GM19328 (cell line): ENCODE data around the gene BMPR2.
"Not testable (repeated sequence)": the region's sequence is repeated elsewhere in the genome, so short reads cannot be mapped to it uniquely, and the experiment has no call there.

Experiments
- ATAC-seq: cut with Tn5 transposase; IDR thresholded peaks from one replicate; pipeline ENCODE4 v1.9.1; 2021; ENCODE audit warnings: mild to moderate bottlenecking, moderate library complexity; ENCODE audit not compliant: unreplicated experiment

The BMPR2 gene

DNA sequence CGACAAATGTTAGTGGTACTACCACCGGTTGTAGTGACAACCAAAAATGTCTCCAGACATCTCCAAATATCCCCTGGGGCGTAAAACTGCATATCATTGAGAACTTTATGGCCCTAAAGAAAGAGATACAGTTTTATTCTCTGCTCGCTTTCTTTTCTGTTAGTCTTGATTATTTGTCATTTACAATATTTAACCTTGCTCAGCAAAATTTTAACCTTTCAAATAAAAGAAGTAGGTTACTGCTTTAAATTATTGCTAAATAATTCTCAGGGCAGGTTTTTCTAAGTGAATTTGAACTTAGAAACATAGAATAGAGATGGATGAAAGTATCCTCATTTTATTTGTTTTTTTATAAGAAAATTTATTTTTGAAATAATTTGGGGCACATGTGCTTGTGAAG, 67.9 kb downstream of the BMPR2 start:
- no peak for ATAC-seq

DNA sequence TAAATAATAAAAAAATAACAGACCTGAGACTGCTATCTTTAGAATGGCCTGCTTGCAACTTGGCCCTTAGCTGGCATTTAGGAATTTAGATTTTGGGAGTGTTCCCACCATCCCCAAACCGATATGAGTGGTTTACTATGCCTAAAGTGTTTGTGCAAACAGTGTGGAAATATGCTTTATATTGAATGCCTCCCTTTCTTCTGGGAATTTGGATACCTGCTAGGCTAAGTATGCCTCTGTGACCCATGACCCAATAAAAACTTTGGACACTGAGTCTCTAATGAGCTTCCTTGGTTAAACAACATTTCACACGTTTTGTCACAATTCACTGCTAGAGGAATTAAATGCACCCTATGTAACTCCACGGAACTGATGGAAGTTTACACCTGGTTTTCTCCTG, 73.2 kb downstream of the BMPR2 start:
- ATAC-seq: no peak

DNA sequence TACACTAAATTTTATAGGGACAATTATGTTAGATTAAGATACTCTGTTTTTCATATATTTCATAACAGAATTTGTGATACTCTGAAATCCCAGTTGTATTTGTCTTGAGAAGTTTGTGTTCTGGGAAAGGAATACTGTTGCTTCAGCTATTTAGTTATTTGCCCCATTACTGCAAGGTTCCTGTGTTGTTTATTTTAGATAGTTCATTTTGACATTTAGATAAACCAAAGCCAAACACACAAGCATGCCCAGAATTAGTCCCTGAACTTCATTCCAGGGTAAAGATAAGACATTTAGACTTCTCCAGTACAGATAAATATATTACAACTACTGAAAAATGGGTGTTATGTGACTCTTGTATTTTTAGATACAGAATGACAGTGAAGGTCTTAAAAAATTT, 74.7 kb downstream of the BMPR2 start:
- no peak for ATAC-seq

DNA sequence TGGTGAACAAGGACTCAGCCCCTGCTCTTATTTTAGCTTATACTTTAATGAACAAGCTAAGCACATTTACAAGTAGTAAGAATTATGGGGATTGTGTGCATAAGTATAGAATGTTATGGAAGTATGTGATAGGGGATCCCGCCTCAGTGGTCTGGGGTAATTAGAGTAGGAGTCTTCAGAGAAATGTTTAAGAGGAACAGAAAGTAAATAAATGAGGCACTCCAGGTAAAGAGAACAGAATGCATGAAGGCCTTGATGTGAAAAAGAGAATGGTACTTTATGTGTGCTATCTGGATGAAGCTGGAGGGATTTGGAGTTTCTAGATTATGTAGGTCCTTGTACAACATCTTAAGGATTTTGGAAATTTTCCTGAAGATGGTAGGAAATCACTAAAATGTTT, 76.6 kb downstream of the BMPR2 start:
- no peak for ATAC-seq

DNA sequence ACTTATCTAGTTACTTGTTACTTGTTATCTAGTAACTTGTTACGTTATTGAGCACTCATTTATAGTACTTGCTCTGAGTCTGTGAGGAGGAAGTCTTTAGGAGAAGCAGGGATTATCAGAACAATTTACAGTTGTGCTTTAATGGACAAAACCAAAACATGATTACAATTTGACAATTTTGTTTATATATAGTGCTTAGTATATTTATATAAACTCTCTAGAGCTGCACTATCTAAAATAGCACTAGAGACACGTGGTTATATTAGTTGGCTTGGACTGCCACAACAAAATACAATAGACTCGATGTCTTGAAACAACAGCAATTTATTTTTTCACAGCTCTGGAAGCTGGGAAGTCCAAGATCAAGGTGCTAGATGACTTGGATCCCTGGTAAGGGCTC, 78.4 kb downstream of the BMPR2 start:
- no peak for ATAC-seq

DNA sequence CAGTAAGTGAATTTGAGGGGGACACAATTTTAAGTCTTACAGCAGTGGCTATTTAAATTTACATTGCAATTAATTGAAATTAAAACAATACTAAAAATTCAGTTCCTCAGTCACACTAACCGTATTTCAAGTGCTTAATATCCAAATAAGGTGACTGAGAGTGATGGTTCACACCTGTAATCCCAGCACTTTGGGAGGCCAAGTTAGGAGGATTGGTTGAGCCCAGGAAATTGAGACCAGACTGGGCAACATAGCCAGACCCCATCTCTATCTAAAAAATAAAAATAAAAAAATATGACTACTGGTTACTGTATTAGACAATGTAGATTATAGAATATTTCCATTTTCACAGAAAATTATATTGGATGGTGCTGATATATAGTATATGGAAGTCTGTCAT, 79.0 kb downstream of the BMPR2 start:
- no peak for ATAC-seq

DNA sequence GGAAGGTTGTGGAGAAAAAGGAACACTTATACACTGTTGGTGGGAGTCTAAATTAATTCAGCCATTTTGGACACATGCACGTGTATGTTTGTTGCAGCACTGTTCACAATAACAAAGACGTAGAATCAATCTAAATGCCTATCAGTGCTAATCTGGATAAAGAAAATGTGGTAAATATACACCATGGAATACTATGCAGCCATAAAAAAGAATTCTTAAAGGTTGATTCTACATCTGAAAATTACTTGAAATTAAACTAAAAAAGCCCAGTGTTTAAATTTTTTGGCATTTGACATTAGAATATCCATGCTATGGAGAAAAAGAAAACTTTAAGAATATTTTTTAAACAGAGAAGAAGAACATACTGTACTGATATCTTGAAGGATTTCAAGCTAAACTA, 84.0 kb downstream of the BMPR2 start:
- no peak for ATAC-seq

DNA sequence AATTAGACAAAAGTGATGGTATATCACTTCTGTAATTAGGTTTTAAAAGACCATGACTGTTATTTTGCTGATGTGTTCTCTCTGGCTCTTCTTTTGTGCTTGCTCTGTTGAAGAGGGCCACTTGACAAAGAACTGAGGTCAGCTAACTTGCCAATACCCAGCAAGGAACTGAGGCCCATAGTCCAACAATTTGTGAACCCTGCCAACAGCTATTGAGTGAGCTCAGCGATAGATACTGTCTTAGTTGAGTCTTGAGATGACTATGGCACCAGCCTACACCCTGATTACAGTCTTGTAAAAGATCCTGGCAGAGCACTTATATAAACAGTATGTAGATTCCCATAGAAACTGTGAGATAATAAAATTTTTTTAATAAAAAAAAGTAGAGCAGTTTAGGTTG, 103.0 kb downstream of the BMPR2 start:
- ATAC-seq: no peak

DNA sequence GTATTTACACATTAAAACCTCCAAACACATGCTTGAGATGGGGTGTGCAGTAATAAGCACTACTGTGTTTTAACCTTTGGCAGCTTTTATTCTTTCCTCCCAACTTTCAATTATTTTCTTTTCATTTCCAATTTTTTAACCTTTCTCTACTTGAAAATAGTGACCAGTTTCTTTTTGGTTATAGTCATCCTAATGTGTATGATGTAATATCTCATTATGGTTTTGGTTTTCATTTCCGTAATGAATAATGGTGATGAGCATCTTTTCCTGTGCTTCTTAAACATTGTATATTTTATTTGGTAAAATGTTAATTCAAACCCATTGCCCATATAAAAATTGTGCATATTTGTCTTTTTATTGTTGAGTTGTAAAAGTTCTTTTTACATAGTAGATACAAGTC, 103.5 kb downstream of the BMPR2 start:
- ATAC-seq: no peak

DNA sequence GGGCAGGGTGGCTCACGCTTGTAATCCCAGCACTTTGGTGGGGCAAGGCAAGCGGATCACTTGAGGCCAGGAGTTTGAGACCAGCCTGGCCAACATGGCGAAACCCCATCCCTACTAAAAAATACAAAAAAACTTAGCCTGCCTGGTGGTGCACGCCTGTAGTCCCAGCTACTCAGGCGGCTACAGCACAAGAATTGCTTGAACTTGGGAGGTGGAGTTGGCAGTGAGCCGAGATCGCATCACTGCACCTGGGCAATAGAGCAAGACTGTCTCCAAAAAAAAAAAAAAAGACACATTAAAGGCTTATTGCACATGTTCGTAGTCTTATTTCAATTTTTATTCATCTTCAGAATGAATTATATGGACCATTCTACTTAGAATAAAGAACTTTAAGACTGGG, 110.2 kb downstream of the BMPR2 start:
- ATAC-seq: no peak

DNA sequence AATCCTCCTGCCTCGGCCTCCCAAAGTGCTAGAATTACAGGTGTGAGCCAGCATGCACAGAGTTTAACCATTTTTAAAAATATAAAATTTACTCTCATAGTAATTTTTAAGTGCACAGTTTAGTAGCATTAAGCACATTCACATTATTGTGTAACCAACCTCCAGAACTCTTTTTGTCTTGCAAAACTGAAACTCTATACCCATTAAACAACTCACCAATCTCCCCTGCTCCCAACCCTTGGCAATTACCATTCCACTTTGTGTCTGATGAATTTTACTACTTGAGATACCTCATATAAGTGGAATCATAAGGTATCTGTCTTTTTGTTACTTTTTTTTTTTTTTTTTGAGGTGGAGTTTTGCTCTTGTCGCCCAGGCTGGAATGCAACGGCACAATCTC, 112.5 kb downstream of the BMPR2 start:
- ATAC-seq: no peak

DNA sequence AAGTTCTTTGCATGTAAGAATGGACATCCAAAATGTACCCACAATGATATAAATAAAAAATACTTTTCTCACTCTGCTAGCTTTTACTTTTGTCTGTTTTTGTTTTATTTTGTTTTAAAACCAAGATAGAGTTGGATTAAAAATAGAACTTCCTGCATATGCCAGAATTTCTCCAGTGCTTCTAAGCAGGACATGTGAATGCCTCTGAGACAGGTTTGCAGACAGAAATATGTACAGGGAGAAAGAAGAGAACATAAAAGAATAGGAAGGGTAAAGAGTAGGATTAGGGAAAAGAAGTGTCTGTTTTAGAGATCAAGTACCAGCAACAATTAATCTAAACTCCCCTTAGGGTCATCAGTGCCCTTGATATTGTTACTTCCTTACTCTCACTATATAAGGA, 114.4 kb downstream of the BMPR2 start:
- no peak for ATAC-seq

DNA sequence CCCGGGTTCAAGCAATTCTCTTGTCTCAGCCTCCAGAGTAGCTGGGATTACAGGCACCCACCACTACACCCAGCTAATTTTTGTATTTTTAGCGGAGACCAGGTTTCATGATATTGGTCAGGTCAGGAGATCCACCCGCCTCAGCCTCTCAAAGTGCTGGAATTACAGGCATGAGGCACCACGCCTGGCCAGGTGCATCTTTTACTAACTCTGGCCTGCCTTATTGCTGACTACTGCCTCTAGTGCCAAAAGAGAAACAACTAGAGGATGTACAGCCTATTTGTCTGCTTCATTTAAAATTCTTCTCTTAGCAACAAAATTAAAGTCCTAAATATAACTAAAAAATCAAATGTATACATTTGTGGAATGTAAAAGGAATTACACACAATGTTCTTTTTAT, 115.4 kb downstream of the BMPR2 start:
- no peak for ATAC-seq

DNA sequence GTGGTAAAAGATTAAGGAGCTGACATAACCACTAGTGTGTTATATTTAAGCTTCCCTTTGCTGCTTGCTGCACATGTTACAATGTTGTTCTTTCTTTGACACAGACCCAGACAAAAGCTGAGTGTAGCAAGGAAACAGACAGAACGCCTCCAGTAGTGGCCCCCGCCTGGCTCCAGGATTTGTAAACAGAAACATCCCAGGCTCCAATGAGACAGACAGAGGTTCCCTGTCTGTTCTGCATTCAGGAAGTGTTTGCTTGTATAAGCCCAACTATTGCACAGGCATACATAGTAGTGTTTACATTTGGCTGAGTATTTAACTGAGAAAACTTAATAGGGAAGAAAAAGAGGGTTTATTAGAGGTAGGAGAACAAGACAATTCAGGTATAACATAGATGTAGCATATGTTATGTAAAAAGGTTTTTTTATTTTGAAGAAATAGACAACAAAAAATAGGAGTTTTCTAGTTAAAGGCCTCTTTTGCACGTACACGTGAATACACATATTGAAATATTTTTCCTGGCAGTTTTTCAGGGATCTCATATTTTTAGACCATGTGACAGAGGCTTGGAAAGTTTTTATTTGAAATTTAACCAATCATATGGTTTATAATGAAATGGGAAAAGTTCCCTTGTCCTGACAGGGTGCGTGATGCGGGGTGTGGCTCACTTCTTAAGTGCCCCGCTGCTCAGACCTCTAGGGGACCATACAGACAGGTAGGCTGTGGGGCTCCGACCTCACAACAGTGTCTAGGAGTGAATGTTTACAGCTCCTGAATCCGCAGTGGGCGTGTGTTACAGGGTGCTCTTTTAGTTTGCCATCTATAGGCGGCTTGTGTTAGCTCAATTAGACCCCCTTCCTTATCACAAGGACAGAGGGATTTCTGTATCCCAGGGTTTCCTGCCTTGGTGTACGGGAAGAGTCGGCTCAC, 118.4 kb downstream of the BMPR2 start:
- ATAC-seq: no peak

DNA sequence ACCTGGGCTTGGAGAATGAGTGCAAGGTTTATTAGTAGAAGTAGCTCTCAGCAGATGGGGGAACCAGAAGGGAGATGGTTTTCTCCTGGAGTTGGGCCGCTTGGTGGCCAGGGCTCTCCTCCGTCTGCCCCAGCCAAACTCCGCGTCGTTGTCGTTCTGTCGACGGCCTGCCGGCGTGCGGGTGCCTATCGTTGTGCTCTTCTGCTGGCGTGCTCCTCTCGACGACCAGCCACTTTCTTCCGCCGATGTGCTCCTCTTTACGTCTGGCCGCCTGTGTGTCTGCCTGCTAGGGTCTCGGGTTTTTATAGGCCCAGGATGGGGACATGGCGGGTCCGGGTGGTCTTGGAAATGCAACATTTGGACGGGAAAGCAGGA, 119.1 kb downstream of the BMPR2 start:
- ATAC-seq: no peak

DNA sequence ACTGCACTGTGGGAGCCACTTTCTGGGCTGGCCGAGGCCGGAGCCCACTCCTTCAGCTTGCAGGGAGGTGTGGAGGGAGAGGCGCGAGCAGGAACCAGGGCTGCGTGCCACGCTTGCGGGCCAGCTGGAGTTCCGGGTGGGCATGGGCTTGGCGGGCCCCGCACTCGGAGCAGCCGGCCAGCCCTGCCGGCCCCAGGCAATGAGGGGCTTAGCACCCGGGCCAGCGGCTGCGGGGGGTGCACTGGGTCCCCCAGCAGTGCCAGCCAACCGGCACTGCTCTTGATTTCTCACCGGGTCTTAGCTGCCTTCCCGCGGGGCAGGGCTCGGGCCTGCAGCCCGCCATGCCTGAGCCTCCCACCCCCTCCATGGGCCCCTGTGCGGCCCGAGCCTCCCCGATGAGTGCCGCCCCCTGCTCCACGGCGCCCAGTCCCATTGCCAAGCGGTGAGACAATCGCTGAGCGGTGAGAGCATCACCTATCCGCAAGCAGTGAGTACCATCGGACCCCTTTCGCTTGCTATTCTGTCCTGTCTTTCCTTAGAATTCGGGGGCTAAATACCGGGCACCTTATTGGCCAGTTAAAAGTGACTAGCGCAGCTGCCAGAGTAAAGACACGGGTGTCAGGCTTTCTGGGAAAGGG, 120.8 kb downstream of the BMPR2 start:
- ATAC-seq: not testable (repeated sequence)

DNA sequence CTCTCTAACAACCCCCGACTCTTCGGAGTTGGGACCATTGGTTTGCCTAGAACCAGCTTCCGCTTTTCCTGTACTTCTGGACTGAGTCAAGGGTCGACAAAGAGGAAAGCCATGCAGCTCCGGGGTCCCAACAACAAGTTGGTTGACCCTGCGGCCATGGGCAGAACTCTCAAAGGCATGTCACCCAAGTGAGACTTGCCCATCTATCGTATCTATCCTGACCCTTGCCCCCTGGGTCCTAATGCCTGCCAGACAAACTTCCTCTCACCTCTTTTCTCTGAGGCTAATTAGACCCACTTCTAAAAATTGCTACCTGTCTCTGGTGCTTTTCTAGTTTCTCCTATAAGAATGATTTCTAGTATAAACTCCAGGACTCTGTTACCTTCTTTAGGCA, 121.3 kb downstream of the BMPR2 start:
- ATAC-seq: not testable (repeated sequence)

DNA sequence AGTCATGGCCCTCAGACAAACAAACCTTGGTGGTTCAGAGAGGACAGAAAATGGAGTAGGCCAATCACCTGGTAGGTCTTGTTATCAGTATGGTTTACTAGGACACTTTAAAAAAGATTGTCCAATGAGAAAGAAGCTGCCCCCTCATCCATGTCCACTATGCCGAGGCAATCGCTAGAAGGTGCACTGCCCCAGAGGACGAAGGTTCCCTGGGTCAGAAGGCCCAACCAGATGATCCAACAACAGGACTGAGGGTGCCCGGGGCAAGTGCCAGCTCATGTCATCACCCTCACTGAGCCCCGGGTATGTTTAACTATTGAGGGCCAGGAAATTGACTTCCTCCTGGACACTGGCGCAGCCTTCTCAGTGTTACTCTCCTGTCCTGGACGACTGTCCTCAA, 123.7 kb downstream of the BMPR2 start:
- not testable (repeated sequence) for ATAC-seq

DNA sequence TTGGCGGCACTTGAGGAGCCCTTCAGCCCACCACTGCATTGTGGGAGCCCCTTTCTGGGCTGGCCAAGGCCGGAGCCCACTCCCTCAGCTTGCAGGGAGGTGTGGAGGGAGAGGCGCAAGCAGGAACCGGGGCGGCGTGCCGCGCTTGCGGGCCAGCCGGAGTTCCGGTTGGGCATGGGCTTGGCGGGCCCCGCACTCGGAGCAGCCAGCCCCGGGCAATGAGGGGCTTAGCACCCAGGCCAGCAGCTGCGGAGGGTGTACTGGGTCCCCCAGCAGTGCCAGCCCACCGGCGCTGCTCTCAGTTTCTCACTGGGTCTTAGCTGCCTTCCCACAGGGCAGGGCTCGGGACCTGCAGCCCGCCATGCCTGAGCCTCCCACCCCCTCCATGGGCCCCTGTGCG, 127.1 kb downstream of the BMPR2 start:
- ATAC-seq: not testable (repeated sequence)

DNA sequence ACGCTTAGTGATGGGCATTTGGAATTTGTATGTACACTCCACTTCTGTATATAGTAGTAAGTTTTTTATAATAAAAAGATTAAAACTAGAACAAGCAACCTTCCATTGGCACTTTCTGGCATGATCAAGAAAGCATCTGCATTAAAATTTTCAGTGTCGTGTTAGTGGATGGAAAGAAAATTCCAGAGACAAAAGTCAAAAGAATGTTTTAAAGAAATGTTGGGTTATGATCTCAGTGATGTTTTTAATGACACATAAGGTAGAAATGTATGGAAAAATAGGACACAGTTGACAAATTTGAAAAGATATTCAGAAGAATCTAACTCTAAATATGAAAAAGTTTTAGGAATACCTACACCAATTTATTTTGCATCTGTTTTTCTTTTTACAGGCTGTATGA, 132.6 kb downstream of the BMPR2 start:
- no peak for ATAC-seq

DNA sequence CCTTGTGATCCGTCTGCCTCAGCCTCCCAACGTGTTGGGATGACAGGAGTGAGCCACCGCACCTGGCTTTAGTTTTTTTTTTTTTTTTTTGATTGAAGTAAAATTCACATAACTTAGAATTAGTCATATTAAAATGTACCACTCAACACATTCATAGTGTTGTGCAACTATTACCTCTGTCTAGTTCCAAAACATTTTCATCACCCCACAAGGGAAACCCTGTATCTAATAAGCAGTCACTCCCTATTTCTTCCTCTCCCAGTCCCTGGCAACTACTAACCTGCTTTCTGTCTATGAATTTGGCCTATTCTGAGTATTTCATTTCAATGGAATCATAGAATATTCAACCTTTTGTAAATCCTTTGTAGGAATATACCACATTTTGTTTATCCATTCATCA, 134.8 kb downstream of the BMPR2 start:
- no peak for ATAC-seq

DNA sequence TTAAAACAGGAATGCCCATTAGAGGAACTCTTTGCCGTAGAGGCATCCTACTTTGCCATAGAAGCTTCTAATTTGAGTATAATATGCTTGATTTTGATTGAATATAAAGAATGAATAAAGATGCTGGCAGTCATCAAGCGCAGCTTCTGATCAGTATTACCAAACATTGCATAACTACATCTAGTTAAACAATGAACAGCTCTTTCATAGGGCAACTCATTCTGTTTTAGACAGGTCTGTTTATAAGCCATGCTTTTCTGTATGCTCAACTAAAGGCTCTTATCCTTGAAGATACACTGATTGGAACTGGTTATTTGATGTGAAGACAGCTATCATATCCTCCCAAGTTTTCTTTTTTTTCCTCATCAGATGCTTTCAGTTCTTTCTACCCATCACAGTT, 136.0 kb downstream of the BMPR2 start:
- ATAC-seq: no peak

DNA sequence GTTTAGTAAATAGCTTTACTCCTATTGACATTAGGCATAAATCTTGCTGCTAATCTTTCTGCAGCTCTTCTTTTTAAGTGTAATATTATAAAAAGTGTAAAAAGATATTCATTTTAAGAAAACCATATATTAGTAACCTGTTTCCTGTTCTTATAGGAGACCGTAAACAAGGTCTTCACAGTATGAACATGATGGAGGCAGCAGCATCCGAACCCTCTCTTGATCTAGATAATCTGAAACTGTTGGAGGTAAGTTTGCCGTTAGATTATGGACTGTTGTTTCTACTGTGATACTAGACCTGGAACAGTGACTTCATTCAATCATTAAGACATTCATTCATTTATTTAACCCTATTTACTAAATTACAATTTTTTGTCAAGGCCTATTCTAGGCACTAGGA, 138.6 kb downstream of the BMPR2 start:
- ATAC-seq: no peak
